ENCODE data around the gene PDIA6. TPM values are rescaled to one million over a fixed set of nuclear protein-coding genes. Genes with fewer than 3 reads are reported as not detected.

Gene PDIA6
- total RNA-seq, 1 donor from 2014 or later = 346 TPM

DNA sequence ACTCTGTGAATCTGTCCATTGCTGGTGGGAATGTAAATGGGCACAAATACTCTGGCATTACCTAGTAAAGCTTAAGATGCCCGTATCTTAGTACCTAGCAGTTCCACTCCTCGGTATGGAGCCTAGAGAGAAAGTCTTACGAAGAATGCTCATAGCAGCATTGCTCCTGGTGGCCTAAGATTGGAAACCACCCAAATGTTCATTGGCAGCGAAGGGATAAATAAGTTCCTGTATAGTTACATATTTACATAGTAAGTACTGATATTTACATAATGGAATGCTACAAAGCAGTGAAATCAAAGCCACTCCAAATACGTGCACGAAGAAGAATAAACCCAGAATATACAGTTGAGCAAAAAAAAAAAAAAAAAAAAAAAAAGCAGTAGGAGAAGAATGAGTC is 46.7 kb upstream of the PDIA6 start:
- no peaks in the 10 kb centered on the region for H3K4me1 Mint-ChIP-seq (ENCODE audit: low read depth, unreplicated experiment)
- H2AFZ ChIP-seq (ENCODE audit: low read depth, low read length) = no peak overlapping the region
- no peak overlapping the region for H3K4me2 ChIP-seq (ENCODE audit: low read length)
- no peaks in the 10 kb centered on the region for H3K4me1 ChIP-seq (ENCODE audit: insufficient read depth, low read length)
- no peak overlapping the region for H3K4me3 Mint-ChIP-seq (ENCODE audit: unreplicated experiment)
- no peak overlapping the region for H3K4me3 ChIP-seq (ENCODE audit: insufficient read depth, low read depth, low read length)
- H3K36me3 ChIP-seq (ENCODE audit: insufficient read depth, low read length) = no peaks in the 10 kb centered on the region
- H3K27ac ChIP-seq (ENCODE audit: low read depth, low read length) = no peak overlapping the region
- H4K20me1 ChIP-seq (ENCODE audit: insufficient read depth, low read length) = no peaks in the 10 kb centered on the region
- H3K9ac ChIP-seq (ENCODE audit: low read length) = no peak overlapping the region
- no peaks in the 10 kb centered on the region for H3K36me3 Mint-ChIP-seq (ENCODE audit: low read depth, unreplicated experiment)
- H3K9me3 ChIP-seq (ENCODE audit: insufficient read depth, low read depth, low read length) = no peaks in the 10 kb centered on the region
- no peaks in the 10 kb centered on the region for H3K79me2 ChIP-seq (ENCODE audit: insufficient read depth, low read length)
- peaks cover 10% of the 10 kb centered on the region for H3K27me3 ChIP-seq (ENCODE audit: insufficient read depth, low read length)
- no peak for FAIRE-seq
- no peak for DNase-seq (ENCODE audit: low read depth)
- H3K9me3 Mint-ChIP-seq (ENCODE audit: unreplicated experiment) = peaks cover 3% of the 10 kb centered on the region
- H3K27ac Mint-ChIP-seq (ENCODE audit: unreplicated experiment) = no peak overlapping the region
- peaks cover 42% of the 10 kb centered on the region for H3K27me3 Mint-ChIP-seq (ENCODE audit: low read depth, unreplicated experiment)
- TF ChIP-seq, protein P1, sequence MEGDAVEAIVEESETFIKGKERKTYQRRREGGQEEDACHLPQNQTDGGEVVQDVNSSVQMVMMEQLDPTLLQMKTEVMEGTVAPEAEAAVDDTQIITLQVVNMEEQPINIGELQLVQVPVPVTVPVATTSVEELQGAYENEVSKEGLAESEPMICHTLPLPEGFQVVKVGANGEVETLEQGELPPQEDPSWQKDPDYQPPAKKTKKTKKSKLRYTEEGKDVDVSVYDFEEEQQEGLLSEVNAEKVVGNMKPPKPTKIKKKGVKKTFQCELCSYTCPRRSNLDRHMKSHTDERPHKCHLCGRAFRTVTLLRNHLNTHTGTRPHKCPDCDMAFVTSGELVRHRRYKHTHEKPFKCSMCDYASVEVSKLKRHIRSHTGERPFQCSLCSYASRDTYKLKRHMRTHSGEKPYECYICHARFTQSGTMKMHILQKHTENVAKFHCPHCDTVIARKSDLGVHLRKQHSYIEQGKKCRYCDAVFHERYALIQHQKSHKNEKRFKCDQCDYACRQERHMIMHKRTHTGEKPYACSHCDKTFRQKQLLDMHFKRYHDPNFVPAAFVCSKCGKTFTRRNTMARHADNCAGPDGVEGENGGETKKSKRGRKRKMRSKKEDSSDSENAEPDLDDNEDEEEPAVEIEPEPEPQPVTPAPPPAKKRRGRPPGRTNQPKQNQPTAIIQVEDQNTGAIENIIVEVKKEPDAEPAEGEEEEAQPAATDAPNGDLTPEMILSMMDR (IDR thresholded peaks at IDR 0.05; ENCODE audit: insufficient read depth, low read depth, low read length) = no peak
- TF ChIP-seq EZH2 (IDR thresholded peaks at IDR 0.05; ENCODE audit: insufficient read depth, low read length) = no peak

DNA sequence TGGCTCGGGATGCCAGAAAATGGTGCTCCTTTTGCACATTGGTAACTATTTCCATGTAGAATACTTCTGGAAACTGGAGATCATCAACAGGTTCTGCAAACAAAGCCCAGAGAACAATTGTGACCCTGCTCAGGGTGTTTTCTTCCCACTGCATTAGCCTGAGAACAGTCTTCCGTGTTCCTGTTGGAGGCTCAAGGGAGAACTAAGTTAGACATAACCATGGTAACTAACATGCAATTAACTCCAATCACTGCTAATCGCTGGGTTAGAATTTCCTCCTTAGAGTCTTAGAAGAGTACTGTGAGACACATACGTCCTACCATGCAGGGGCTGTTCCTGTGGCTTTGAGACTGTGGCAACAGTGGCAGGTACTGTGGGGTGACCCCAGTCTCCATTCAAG is 36.0 kb upstream of the PDIA6 start:
- Mint-ChIP-seq H3K4me1 (ENCODE audit: low read depth, unreplicated experiment) (peaks cover 8% of the 10 kb centered on the region), H3K27ac (ENCODE audit: unreplicated experiment) (no peak overlapping the region), H3K9me3 (ENCODE audit: unreplicated experiment) (peaks cover 4% of the 10 kb centered on the region), H3K4me3 (ENCODE audit: unreplicated experiment) (no peak overlapping the region), H3K36me3 (ENCODE audit: low read depth, unreplicated experiment) (no peaks in the 10 kb centered on the region), H3K27me3 (ENCODE audit: low read depth, unreplicated experiment) (peaks cover 15% of the 10 kb centered on the region)
- Histone ChIP-seq H3K9ac (ENCODE audit: low read length) (no peak overlapping the region), H3K36me3 (ENCODE audit: insufficient read depth, low read length) (no peaks in the 10 kb centered on the region), H3K4me3 (ENCODE audit: insufficient read depth, low read depth, low read length) (no peak overlapping the region), H3K27ac (ENCODE audit: low read depth, low read length) (no peak overlapping the region), H3K4me1 (ENCODE audit: insufficient read depth, low read length) (peaks cover 4% of the 10 kb centered on the region), H3K79me2 (ENCODE audit: insufficient read depth, low read length) (no peaks in the 10 kb centered on the region), H4K20me1 (ENCODE audit: insufficient read depth, low read length) (no peaks in the 10 kb centered on the region), H2AFZ (ENCODE audit: low read depth, low read length) (no peak overlapping the region), H3K4me2 (ENCODE audit: low read length) (no peak overlapping the region), H3K9me3 (ENCODE audit: insufficient read depth, low read depth, low read length) (no peaks in the 10 kb centered on the region), H3K27me3 (ENCODE audit: insufficient read depth, low read length) (no peaks in the 10 kb centered on the region)
- DNase-seq (ENCODE audit: low read depth) (no peak), FAIRE-seq (no peak)
- TF ChIP-seq, protein P1 (IDR thresholded peaks at IDR 0.05; ENCODE audit: insufficient read depth, low read depth, low read length) = no peak
- no peak for TF ChIP-seq EZH2 (IDR thresholded peaks at IDR 0.05; ENCODE audit: insufficient read depth, low read length)

DNA sequence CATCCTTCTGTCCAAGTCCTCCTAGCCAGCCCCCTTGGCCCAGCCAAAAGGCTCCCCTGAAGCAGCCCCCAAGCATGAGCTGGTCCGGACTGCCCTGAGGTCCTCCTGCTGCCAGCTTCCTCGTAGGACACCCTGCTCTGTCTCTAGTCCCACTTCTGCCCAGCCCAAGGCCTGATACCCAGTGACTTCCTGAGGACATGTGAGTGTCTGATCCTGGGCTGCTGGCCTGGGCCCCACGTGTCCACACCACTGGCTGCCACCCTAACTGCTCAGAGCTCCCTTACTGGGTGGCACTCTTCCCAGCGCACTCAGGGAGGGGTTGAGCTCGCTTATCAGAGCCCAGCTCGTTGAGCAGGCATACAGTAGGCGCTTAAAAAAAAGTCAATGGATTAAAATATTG is 34.4 kb upstream of the PDIA6 start:
- H3K4me3 Mint-ChIP-seq (ENCODE audit: unreplicated experiment) = no peak overlapping the region
- Histone ChIP-seq H3K9me3 (ENCODE audit: insufficient read depth, low read depth, low read length) (no peaks in the 10 kb centered on the region), H3K4me2 (ENCODE audit: low read length) (no peak overlapping the region), H4K20me1 (ENCODE audit: insufficient read depth, low read length) (no peaks in the 10 kb centered on the region), H3K9ac (ENCODE audit: low read length) (no peak overlapping the region), H3K4me1 (ENCODE audit: insufficient read depth, low read length) (peaks cover 4% of the 10 kb centered on the region), H3K27me3 (ENCODE audit: insufficient read depth, low read length) (no peaks in the 10 kb centered on the region), H2AFZ (ENCODE audit: low read depth, low read length) (no peak overlapping the region), H3K79me2 (ENCODE audit: insufficient read depth, low read length) (no peaks in the 10 kb centered on the region), H3K36me3 (ENCODE audit: insufficient read depth, low read length) (no peaks in the 10 kb centered on the region), H3K27ac (ENCODE audit: low read depth, low read length) (no peak overlapping the region), H3K4me3 (ENCODE audit: insufficient read depth, low read depth, low read length) (no peak overlapping the region)
- H3K4me1 Mint-ChIP-seq (ENCODE audit: low read depth, unreplicated experiment) = peaks cover 8% of the 10 kb centered on the region
- FAIRE-seq = no peak
- H3K9me3 Mint-ChIP-seq (ENCODE audit: unreplicated experiment) = peaks cover 3% of the 10 kb centered on the region
- no peak for DNase-seq (ENCODE audit: low read depth)
- H3K27me3 Mint-ChIP-seq (ENCODE audit: low read depth, unreplicated experiment) = peaks cover 14% of the 10 kb centered on the region
- TF ChIP-seq EZH2 (IDR thresholded peaks at IDR 0.05; ENCODE audit: insufficient read depth, low read length) = no peak
- TF ChIP-seq, protein P1 (IDR thresholded peaks at IDR 0.05; ENCODE audit: insufficient read depth, low read depth, low read length) = no peak
- H3K36me3 Mint-ChIP-seq (ENCODE audit: low read depth, unreplicated experiment) = no peaks in the 10 kb centered on the region
- no peak overlapping the region for H3K27ac Mint-ChIP-seq (ENCODE audit: unreplicated experiment)

Measured in astrocyte (in vitro differentiated cells and primary cell).